Measurements from ENCODE around the gene VASP.

Gene VASP

GRCh38 chr19:45526143-45526542 is 18.9 kb downstream of the VASP start:
- no peak overlapping the region for H3K4me3 ChIP-seq
- no peak overlapping the region for H3K27ac ChIP-seq
- no peak for TF ChIP-seq CTCF (IDR thresholded peaks at IDR 0.05)
- DNase-seq (ENCODE audit: low spot score) = no peak

- TF ChIP-seq CTCF (IDR thresholded peaks at IDR 0.05) = no peak
- no peak for DNase-seq (ENCODE audit: low spot score)
- H3K27ac ChIP-seq = no peak overlapping the region
These were observed 19.7 kb downstream of the VASP start for GRCh38 chr19:45526971-45527370.

GRCh38 chr19:45527731-45528130 is 20.5 kb downstream of the VASP start:
- Histone ChIP-seq H3K27ac (no peak overlapping the region), H3K4me3 (no peak overlapping the region)
- no peak for TF ChIP-seq CTCF (IDR thresholded peaks at IDR 0.05)
- DNase-seq (ENCODE audit: low spot score) = no peak

More at GRCh38 chr19:45526971-45527370, 19.7 kb downstream of the VASP start:
- H3K4me3 ChIP-seq = no peak overlapping the region

GRCh38 chr19:45528149-45528743 is 21.0 kb downstream of the VASP start:
- no peak overlapping the region for H3K27ac ChIP-seq
- no peak for DNase-seq (ENCODE audit: low spot score)

GRCh38 chr19:45528744-45529419 is 21.6 kb downstream of the VASP start:
- Histone ChIP-seq H3K27ac (no peak overlapping the region), H3K4me3 (peak overlapping the region; percentile 48)
- no peak for TF ChIP-seq CTCF (IDR thresholded peaks at IDR 0.05)
- DNase-seq (ENCODE audit: low spot score) = no peak

More at GRCh38 chr19:45528149-45528743, 21.0 kb downstream of the VASP start:
- H3K4me3 ChIP-seq = peak overlapping the region; percentile 48
- no peak for TF ChIP-seq CTCF (IDR thresholded peaks at IDR 0.05)

- no peak for DNase-seq (ENCODE audit: low spot score)
- H3K27ac ChIP-seq = no peak overlapping the region
- no peak for TF ChIP-seq CTCF (IDR thresholded peaks at IDR 0.05)
- peak overlapping the region; percentile 48 for H3K4me3 ChIP-seq
These were observed 22.1 kb downstream of the VASP start for GRCh38 chr19:45529420-45529785.

- no peak for DNase-seq (ENCODE audit: low spot score)
These were observed 24.1 kb downstream of the VASP start for GRCh38 chr19:45531349-45531748.

More at GRCh38 chr19:45531349-45531748, 24.1 kb downstream of the VASP start:
- Histone ChIP-seq H3K4me3 (no peak overlapping the region), H3K27ac (no peak overlapping the region)
- no peak for TF ChIP-seq CTCF (IDR thresholded peaks at IDR 0.05)

Measured in coronary artery (tissue), 2 donors.